Endodermal cell (in vitro differentiated cells): ENCODE data around the gene COCH. TPM values are rescaled to one million over a fixed set of nuclear protein-coding genes. Genes with fewer than 3 reads are reported as not detected.
"Not testable (repeated sequence)": the region's sequence is repeated elsewhere in the genome, so short reads cannot be mapped to it uniquely, and the experiment has no call there.

Experiments used
- DNase-seq: peaks from one replicate; pipeline ENCODE4 v3.0.0-alpha.2; 2017
- H3K27ac ChIP-seq: 2 replicates; pipeline ENCODE4 v1.5.1; 2013; ENCODE audit warnings: mild to moderate bottlenecking, low read depth, low read length, moderate library complexity
- H3K27me3 ChIP-seq: 2 replicates; pipeline ENCODE4 v1.6.1; 2013; ENCODE audit warnings: mild to moderate bottlenecking, low read length, moderate library complexity; ENCODE audit not compliant: insufficient read depth, control insufficient read depth, poor library complexity, severe bottlenecking
- H3K36me3 ChIP-seq: 2 replicates; pipeline ENCODE4 v1.7.0; 2013; ENCODE audit warnings: mild to moderate bottlenecking, low read length, moderate library complexity; ENCODE audit not compliant: control insufficient read depth, insufficient read depth
- H3K4me1 ChIP-seq: one replicate; pipeline ENCODE4 v1.7.0; 2013; ENCODE audit warnings: low read length; ENCODE audit not compliant: control insufficient read depth, insufficient read depth
- H3K4me3 ChIP-seq: 2 replicates; pipeline ENCODE4 v1.5.1; 2013; ENCODE audit warnings: mild to moderate bottlenecking, low read length, moderate library complexity
- H3K9ac ChIP-seq: 2 replicates; pipeline ENCODE4 v1.6.1; 2013; ENCODE audit warnings: mild to moderate bottlenecking, low read length, moderate library complexity; ENCODE audit not compliant: poor library complexity, severe bottlenecking; ENCODE audit errors: extremely low read depth
- H3K9me3 ChIP-seq: 2 replicates; pipeline ENCODE4 v1.6.1; 2013; ENCODE audit warnings: mild to moderate bottlenecking, low read length, moderate library complexity; ENCODE audit not compliant: control insufficient read depth
- H3K27ac Mint-ChIP-seq: 2 replicates; pipeline ENCODE4 v1.8.0; 2020; ENCODE audit warnings: mixed read lengths
- H3K27me3 Mint-ChIP-seq: 2 replicates; pipeline ENCODE4 v1.8.0; 2021; ENCODE audit warnings: mild to moderate bottlenecking, mixed read lengths; ENCODE audit not compliant: insufficient read depth
- H3K36me3 Mint-ChIP-seq: 2 replicates; pipeline ENCODE4 v1.8.0; 2020; ENCODE audit warnings: low read depth, mixed read lengths
- H3K4me1 Mint-ChIP-seq: 2 replicates; pipeline ENCODE4 v1.8.0; 2020; ENCODE audit warnings: mixed read lengths
- H3K4me3 Mint-ChIP-seq: 2 replicates; pipeline ENCODE4 v1.8.0; 2020; ENCODE audit warnings: mild to moderate bottlenecking, moderate library complexity, mixed read lengths
- H3K9me3 Mint-ChIP-seq: 2 replicates; pipeline ENCODE4 v1.8.0; 2020; ENCODE audit warnings: mild to moderate bottlenecking, mixed read lengths
- WGBS, 2 experiments: methylation state at CpG; one replicate each; pipeline versions ENCODE4 v1.1.5 to v1.1.7; 2013; ENCODE audit warnings: missing lambda C conversion rate in 2 of 2, mixed read lengths in 1 of 2; ENCODE audit not compliant: insufficient coverage in 1 of 2, insufficient read length in 1 of 2; 5-methylcytosine and 5-hydroxymethylcytosine counted together
- total RNA-seq, 2 donors: library from RNA; stranded (reverse); fragmentation: NEBNext Ultra II Directional in 1 of 2; extraction: Animal tissue kit (Norgen Biotek cat#: 25700) in 1 of 2; gene quantifications; 2 replicates in 1 of 2; 3 replicates in 1 of 2; pipeline ENCODE4 v1.2.1, GENCODE V29; 2021
- TF ChIP-seq, protein P1 (sequence below): fragments of 200-600 bp; sonication (generic); conservative IDR thresholded peaks from 2 replicates; pipeline ENCODE4 v1.5.0; 2021; ENCODE audit warnings: antibody characterized with exemption, mild to moderate bottlenecking

The COCH gene
- total RNA-seq, 2 donors from 2014 or later = 59.1 to 76.2 TPM

DNA sequence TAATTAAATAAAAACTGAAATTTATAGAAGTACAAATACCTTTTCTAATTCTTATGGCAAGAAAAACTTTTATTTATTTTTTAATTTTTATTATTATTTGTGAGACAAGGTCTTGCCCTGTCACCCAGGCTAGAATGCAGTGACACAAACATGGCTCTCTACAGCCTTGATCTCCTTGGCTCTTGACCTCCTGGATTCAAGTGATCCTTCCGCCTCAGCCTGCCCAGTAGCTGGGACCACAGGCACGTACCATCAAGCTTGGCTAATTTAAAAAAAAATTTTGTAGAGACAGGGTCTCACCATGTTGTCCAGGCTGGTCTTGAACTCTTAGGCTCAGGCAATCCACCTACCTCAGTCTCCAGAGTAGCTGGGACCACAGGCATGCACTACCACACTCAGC lies 47.4 kb downstream of the COCH start:
- H3K36me3 Mint-ChIP-seq = peaks cover 23% of the 10 kb centered on the region
- no peak overlapping the region for H3K4me3 Mint-ChIP-seq
- WGBS, 2 experiments = 92 to 97% methylated on average over 2 of the region's 2 CpGs
- H3K27me3 Mint-ChIP-seq = no peaks in the 10 kb centered on the region
- Histone ChIP-seq H3K9me3 (no peaks in the 10 kb centered on the region), H3K36me3 (peaks cover 62% of the 10 kb centered on the region), H3K27me3 (no peaks in the 10 kb centered on the region), H3K9ac (no peak overlapping the region), H3K4me3 (no peak overlapping the region), H3K27ac (no peak overlapping the region), H3K4me1 (no peaks in the 10 kb centered on the region)
- H3K4me1 Mint-ChIP-seq = peaks cover 3% of the 10 kb centered on the region
- no peaks in the 10 kb centered on the region for H3K9me3 Mint-ChIP-seq
- TF ChIP-seq, protein P1, sequence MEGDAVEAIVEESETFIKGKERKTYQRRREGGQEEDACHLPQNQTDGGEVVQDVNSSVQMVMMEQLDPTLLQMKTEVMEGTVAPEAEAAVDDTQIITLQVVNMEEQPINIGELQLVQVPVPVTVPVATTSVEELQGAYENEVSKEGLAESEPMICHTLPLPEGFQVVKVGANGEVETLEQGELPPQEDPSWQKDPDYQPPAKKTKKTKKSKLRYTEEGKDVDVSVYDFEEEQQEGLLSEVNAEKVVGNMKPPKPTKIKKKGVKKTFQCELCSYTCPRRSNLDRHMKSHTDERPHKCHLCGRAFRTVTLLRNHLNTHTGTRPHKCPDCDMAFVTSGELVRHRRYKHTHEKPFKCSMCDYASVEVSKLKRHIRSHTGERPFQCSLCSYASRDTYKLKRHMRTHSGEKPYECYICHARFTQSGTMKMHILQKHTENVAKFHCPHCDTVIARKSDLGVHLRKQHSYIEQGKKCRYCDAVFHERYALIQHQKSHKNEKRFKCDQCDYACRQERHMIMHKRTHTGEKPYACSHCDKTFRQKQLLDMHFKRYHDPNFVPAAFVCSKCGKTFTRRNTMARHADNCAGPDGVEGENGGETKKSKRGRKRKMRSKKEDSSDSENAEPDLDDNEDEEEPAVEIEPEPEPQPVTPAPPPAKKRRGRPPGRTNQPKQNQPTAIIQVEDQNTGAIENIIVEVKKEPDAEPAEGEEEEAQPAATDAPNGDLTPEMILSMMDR = no peak
- H3K27ac Mint-ChIP-seq = no peak overlapping the region
- no peak for DNase-seq

DNA sequence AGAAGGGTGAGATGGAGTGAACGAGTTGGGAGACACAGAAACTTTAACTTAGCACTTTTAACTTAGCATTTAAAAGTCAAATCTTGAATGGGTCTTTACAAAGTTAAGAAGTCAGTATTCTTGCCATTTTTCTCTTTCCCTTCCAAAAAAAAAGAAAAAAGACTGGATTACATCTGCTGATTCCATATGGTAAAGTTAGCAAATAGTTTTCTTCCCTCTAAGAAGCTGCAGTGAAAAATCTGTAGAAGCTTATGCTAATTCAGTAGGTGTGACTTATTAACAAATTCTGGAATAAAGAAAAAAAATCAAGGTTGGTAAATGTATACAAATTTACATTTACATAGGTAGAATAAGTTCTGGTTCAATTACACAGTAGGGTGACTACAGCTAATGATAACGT lies 50.9 kb downstream of the COCH start:
- H3K9me3 ChIP-seq = no peaks in the 10 kb centered on the region
- Mint-ChIP-seq H3K27ac (no peak overlapping the region), H3K9me3 (no peaks in the 10 kb centered on the region), H3K27me3 (no peaks in the 10 kb centered on the region), H3K4me1 (peaks cover 3% of the 10 kb centered on the region), H3K36me3 (peaks cover 11% of the 10 kb centered on the region), H3K4me3 (no peak overlapping the region)
- no peak overlapping the region for H3K9ac ChIP-seq
- no peak overlapping the region for H3K27ac ChIP-seq
- no peaks in the 10 kb centered on the region for H3K4me1 ChIP-seq
- H3K27me3 ChIP-seq = no peaks in the 10 kb centered on the region
- WGBS, 2 experiments = 100% methylated on average over 1 of the region's 2 CpGs; no CpG with 5 or more reads in 1 of the 2 experiments
- H3K4me3 ChIP-seq = no peak overlapping the region
- no peak for DNase-seq
- peaks cover 52% of the 10 kb centered on the region for H3K36me3 ChIP-seq
- TF ChIP-seq, protein P1 = no peak

DNA sequence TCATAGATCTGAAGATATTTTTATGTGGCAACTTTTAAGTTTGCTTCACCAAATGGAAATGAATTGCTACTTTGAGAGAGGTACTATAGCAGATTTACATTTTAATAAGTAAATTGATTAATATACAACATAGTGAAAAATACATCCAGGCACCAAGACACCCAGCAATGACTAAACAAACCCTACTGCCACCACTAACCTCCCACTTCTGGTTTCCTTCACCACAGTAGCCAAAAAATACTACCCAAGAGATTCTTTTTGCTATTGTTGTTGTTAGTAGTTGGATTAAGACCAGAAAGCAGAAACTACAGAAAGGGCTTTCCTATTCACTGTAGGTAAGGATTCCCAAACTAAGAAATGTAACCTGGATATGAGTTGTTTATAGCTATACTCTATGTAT lies 54.1 kb downstream of the COCH start:
- Mint-ChIP-seq H3K27ac (no peak overlapping the region), H3K4me1 (no peaks in the 10 kb centered on the region), H3K36me3 (peaks cover 11% of the 10 kb centered on the region), H3K9me3 (no peaks in the 10 kb centered on the region), H3K4me3 (no peak overlapping the region), H3K27me3 (no peaks in the 10 kb centered on the region)
- H3K27ac ChIP-seq = no peak overlapping the region
- TF ChIP-seq, protein P1 = no peak
- no peak for DNase-seq
- H3K9me3 ChIP-seq = no peaks in the 10 kb centered on the region
- no peak overlapping the region for H3K4me3 ChIP-seq
- H3K27me3 ChIP-seq = no peaks in the 10 kb centered on the region
- H3K4me1 ChIP-seq = no peaks in the 10 kb centered on the region
- no peak overlapping the region for H3K9ac ChIP-seq
- peaks cover 54% of the 10 kb centered on the region for H3K36me3 ChIP-seq

DNA sequence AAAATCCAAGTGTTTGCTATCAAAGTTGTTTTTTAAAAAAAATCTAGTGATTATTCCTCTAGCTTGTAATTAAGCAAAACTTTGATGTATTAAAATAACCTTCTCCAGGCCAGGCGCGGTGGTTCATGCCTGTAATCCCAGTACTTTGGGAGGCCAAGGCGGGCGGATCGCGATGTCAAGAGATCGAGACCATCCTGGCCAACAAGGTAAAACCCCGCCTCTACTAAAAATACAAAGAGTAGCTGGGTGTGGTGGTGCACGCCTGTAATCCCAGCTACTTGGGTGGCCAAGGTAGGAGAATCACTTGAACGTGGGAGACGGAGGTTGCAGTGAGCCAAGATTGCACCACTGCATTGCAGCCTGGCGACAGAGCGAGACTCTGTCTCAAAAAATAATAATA lies 59.6 kb downstream of the COCH start:
- H3K9me3 ChIP-seq, H3K4me3 ChIP-seq, DNase-seq, H3K4me3 Mint-ChIP-seq, H3K27ac Mint-ChIP-seq, H3K9ac ChIP-seq, H3K4me1 ChIP-seq, H3K9me3 Mint-ChIP-seq, H3K27me3 ChIP-seq, H3K27me3 Mint-ChIP-seq, H3K4me1 Mint-ChIP-seq, H3K27ac ChIP-seq: not testable (repeated sequence)
- peaks cover 39% of the 10 kb centered on the region for H3K36me3 Mint-ChIP-seq
- peaks cover 78% of the 10 kb centered on the region for H3K36me3 ChIP-seq
- WGBS, 2 experiments = 98 to 100% methylated on average over 1 to 11 of the region's 13 CpGs
